Hepatocyte (in vitro differentiated cells): ENCODE data around the gene PTPRCAP.
"Not testable (repeated sequence)": the region's sequence is repeated elsewhere in the genome, so short reads cannot be mapped to it uniquely, and the experiment has no call there.

Experiments
- EZH2 ChIP-seq: fragments of 200-600 bp; sonication (generic); IDR thresholded peaks from 2 replicates; pipeline ENCODE4 v1.6.1; 2016; ENCODE audit warnings: antibody characterized with exemption, mild to moderate bottlenecking, borderline replicate concordance
- EZH2phosphoT487 ChIP-seq: fragments of 200-600 bp; sonication (generic); IDR thresholded peaks from one replicate; pipeline ENCODE4 v1.6.1; 2018; ENCODE audit warnings: antibody characterized with exemption, mild to moderate bottlenecking, low read depth, moderate library complexity; ENCODE audit not compliant: unreplicated experiment, severe bottlenecking
- TF ChIP-seq, protein P1 (sequence below): fragments of 200-600 bp; sonication (generic); IDR thresholded peaks from 2 replicates; pipeline ENCODE4 v1.5.1; 2016; ENCODE audit warnings: antibody characterized with exemption, mild to moderate bottlenecking; ENCODE audit not compliant: poor library complexity

DNA sequence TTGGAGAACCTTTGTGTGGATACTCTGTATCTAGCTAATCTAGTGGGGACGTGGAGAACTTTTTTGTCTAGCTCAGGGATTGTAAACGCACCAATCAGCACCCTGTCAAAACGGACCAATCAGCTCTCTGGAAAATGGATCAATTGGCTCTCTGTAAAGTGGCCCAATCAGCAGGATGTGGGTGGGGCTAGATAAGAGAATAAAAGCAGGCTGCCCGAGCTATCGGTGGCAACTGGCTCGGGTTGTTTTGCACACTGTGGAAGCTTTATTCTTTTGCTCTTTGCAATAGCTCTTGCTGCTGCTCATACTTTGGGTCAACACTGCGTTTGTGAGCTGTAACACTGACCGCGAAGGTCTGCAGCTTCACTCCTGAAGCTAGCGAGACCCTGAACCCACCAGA lies 39.2 kb upstream of the PTPRCAP start:
- TF ChIP-seq, protein P1, sequence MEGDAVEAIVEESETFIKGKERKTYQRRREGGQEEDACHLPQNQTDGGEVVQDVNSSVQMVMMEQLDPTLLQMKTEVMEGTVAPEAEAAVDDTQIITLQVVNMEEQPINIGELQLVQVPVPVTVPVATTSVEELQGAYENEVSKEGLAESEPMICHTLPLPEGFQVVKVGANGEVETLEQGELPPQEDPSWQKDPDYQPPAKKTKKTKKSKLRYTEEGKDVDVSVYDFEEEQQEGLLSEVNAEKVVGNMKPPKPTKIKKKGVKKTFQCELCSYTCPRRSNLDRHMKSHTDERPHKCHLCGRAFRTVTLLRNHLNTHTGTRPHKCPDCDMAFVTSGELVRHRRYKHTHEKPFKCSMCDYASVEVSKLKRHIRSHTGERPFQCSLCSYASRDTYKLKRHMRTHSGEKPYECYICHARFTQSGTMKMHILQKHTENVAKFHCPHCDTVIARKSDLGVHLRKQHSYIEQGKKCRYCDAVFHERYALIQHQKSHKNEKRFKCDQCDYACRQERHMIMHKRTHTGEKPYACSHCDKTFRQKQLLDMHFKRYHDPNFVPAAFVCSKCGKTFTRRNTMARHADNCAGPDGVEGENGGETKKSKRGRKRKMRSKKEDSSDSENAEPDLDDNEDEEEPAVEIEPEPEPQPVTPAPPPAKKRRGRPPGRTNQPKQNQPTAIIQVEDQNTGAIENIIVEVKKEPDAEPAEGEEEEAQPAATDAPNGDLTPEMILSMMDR, result not testable (repeated sequence)
- TF ChIP-seq EZH2, EZH2phosphoT487: not testable (repeated sequence)
